Natural killer cell (primary cell): ENCODE measurements around the gene PHACTR3. TPM values are rescaled to one million over a fixed set of nuclear protein-coding genes. Genes with fewer than 3 reads are reported as not detected.
A peak's percentile ranks its signal among the peaks of the same experiment; 100 is the strongest.

Experiments
- ATAC-seq, 3 donors: fragments of 150-1000 bp in 2 of 3; fragments of 200-7000 bp in 1 of 3; cut with Tn5 transposase; 1 replicate in 1 of 3; 2 replicates in 2 of 3; pipeline ENCODE4 v1.10.0; 2021; ENCODE audit warnings: mild to moderate bottlenecking in 2 of 3, moderate library complexity in 2 of 3
- DNase-seq, 2 donors: peaks; one replicate each; pipeline versions ENCODE4 v3.0.0 to v3.0.0-alpha.2; 2013 to 2021; ENCODE audit warnings: mixed read lengths in 1 of 2
- H3K27ac ChIP-seq: one replicate; pipeline ENCODE4 v1.5.1; 2013; ENCODE audit warnings: mild to moderate bottlenecking, low read length
- H3K27me3 ChIP-seq: one replicate; pipeline ENCODE4 v1.6.1; 2013; ENCODE audit warnings: low read length; ENCODE audit not compliant: control insufficient read depth, insufficient read depth
- H3K36me3 ChIP-seq: one replicate; pipeline ENCODE4 v1.6.1; 2013; ENCODE audit warnings: low read length; ENCODE audit not compliant: control insufficient read depth, insufficient read depth
- H3K4me1 ChIP-seq: one replicate; pipeline ENCODE4 v1.6.1; 2013; ENCODE audit warnings: low read length; ENCODE audit not compliant: control insufficient read depth, insufficient read depth
- H3K4me3 ChIP-seq: one replicate; pipeline ENCODE4 v1.5.1; 2013; ENCODE audit warnings: low read length
- H3K9me3 ChIP-seq: one replicate; pipeline ENCODE4 v1.6.1; 2013; ENCODE audit warnings: low read length; ENCODE audit not compliant: control insufficient read depth, insufficient read depth
- H3K27ac Mint-ChIP-seq, 2 donors: one replicate each; pipeline ENCODE4 v1.8.0; 2022; ENCODE audit warnings: mild to moderate bottlenecking in 2 of 2, mixed read lengths in 2 of 2, moderate library complexity in 1 of 2
- H3K27me3 Mint-ChIP-seq, 2 donors: one replicate each; pipeline ENCODE4 v1.8.0; 2022; ENCODE audit warnings: low read depth in 2 of 2, mixed read lengths in 2 of 2
- H3K36me3 Mint-ChIP-seq: one replicate; pipeline ENCODE4 v1.8.0; 2022; ENCODE audit warnings: mixed read lengths
- H3K4me1 Mint-ChIP-seq, 2 donors: one replicate each; pipeline ENCODE4 v1.8.0; 2022; ENCODE audit warnings: mixed read lengths in 2 of 2
- H3K4me3 Mint-ChIP-seq: one replicate; pipeline ENCODE4 v1.8.0; 2022; ENCODE audit warnings: mild to moderate bottlenecking, moderate library complexity, mixed read lengths
- H3K9me3 Mint-ChIP-seq, 2 donors: one replicate each; pipeline ENCODE4 v1.8.0; 2022; ENCODE audit warnings: mixed read lengths in 2 of 2
- CTCF ChIP-seq: fragments of 200-600 bp; IDR thresholded peaks from one replicate; pipeline ENCODE4 v1.8.0; 2022; ENCODE audit warnings: antibody characterized with exemption
- WGBS: methylation state at CpG from one replicate; pipeline ENCODE4 v1.1.7; 2013; ENCODE audit warnings: missing lambda C conversion rate; ENCODE audit not compliant: insufficient coverage; 5-methylcytosine and 5-hydroxymethylcytosine counted together
- intact Hi-C: fragments of 100-400 bp; cut with micrococcal nuclease; formaldehyde crosslinking; loops from one replicate; pipeline ENCODE4 v1.14.2; 2022
- total RNA-seq, 4 donors: library from RNA; stranded (reverse); fragments of 120-200 nt in 1 of 4; gene quantifications; one replicate each; pipeline versions ENCODE4 v1.2.3 to v1.2.4, GENCODE V29; 2013 to 2022

Gene PHACTR3
- total RNA-seq, 3 donors from 2014 or later (not counting 1 experiment from before 2014, with no cell fraction given), result not detected

- Mint-ChIP-seq H3K4me3 (no peak overlapping the region), H3K36me3 (no peaks in the 10 kb centered on the region), H3K9me3 (no peaks in the 10 kb centered on the region), H3K27ac (no peak overlapping the region), H3K27me3 (no peaks in the 10 kb centered on the region), H3K4me1 (no peaks in the 10 kb centered on the region)
- WGBS, result 73% methylated on average over 8 of the region's 8 CpGs
- H3K4me3 ChIP-seq, result no peak overlapping the region
- H3K36me3 ChIP-seq, result no peaks in the 10 kb centered on the region
- no peaks in the 10 kb centered on the region for H3K27me3 ChIP-seq
- intact Hi-C loops, result no loop called here
- no peaks in the 10 kb centered on the region for H3K9me3 ChIP-seq
- ATAC-seq (no peak), DNase-seq (no peak)
- no peak for TF ChIP-seq CTCF
- H3K4me1 ChIP-seq, result no peaks in the 10 kb centered on the region
- H3K27ac ChIP-seq, result no peak overlapping the region
Measured at GRCh38 chr20:59776059-59776603, 171.8 kb downstream of the PHACTR3 start.

DNA sequence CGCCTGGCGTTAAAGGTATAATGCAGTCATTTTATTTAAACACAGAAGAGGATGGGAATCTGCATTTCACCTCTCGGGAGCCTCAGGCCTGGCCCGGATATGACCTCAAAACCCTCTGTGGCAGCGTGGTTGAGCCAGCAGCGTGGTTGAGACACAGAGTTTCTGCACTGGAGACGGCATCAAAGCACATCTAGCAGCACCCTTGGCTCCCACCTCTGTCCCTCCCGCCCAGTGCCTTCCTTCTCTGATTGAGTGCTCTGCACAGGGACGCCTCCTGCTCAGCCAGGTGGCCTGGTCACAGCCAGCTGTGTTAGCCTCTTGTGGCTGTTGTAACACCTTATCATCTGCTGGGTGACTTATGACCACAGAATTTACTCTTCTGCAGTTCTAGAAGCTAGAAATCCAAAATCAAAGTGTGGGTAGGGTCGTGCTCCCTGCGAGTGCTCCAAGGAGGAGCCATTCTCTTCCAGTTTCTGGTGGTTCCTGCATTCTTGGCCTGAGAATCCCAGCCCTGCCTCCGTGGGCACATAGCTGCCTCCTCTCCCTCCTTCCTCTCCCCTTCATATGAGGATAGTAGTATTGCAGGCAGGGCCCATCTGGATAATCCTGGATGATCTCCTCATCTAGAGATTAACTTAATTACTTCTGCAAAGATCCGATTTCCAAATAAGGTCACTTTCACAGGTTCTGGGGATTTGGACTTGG lies 172.4 kb downstream of the PHACTR3 start:
- Mint-ChIP-seq H3K27me3 (no peaks in the 10 kb centered on the region), H3K36me3 (no peaks in the 10 kb centered on the region), H3K4me1 (no peaks in the 10 kb centered on the region), H3K27ac (no peak overlapping the region), H3K9me3 (no peaks in the 10 kb centered on the region), H3K4me3 (no peak overlapping the region)
- Histone ChIP-seq H3K4me1 (no peaks in the 10 kb centered on the region), H3K27me3 (no peaks in the 10 kb centered on the region), H3K4me3 (no peak overlapping the region), H3K9me3 (no peaks in the 10 kb centered on the region), H3K27ac (no peak overlapping the region), H3K36me3 (no peaks in the 10 kb centered on the region)
- intact Hi-C loops, result no loop called here
- WGBS, result 67% methylated on average over 13 of the region's 13 CpGs
- no peak for DNase-seq
- TF ChIP-seq CTCF, result no peak
- ATAC-seq, result no peak

DNA sequence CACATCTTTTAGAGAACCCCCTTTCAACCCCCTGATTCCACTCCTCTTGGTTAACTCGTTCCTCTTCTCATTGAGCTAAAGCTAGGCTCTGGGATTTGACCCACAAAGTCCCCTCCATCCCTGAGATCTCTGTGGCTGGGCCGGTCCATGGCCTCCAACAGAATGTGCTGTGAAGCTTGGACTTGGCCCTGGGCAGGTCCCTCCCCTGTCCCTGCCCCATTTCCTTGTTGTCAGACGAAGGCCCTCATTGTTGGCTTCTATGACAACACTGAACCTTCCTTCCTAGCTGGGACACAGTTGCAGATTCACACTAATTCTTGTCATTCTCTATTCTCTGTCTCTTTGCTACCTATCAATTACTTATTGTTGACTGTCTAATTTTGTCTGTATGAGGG lies 173.0 kb downstream of the PHACTR3 start:
- ATAC-seq, result no peak
- H3K27me3 Mint-ChIP-seq, result no peaks in the 10 kb centered on the region

More for the DNA sequence above, 173.0 kb downstream of the PHACTR3 start:
- no peaks in the 10 kb centered on the region for H3K4me1 Mint-ChIP-seq
- H3K4me3 Mint-ChIP-seq, result no peak overlapping the region
- intact Hi-C loops, result no loop called here
- peak in 1 of 2 donors; percentile 1 for DNase-seq
- H3K27ac Mint-ChIP-seq, result no peak overlapping the region
- Histone ChIP-seq H3K27ac (no peak overlapping the region), H3K9me3 (no peaks in the 10 kb centered on the region), H3K4me1 (no peaks in the 10 kb centered on the region), H3K4me3 (no peak overlapping the region), H3K27me3 (no peaks in the 10 kb centered on the region), H3K36me3 (no peaks in the 10 kb centered on the region)
- no peak for TF ChIP-seq CTCF
- 68% methylated on average over 3 of the region's 3 CpGs for WGBS
- no peaks in the 10 kb centered on the region for H3K36me3 Mint-ChIP-seq
- H3K9me3 Mint-ChIP-seq, result no peaks in the 10 kb centered on the region
